NCI-H82 treated with DMSO at 0.1 percent for 48 hours (cell line): ENCODE measurements around the gene ERICH2.
"Not testable (repeated sequence)": the region's sequence is repeated elsewhere in the genome, so short reads cannot be mapped to it uniquely, and the experiment has no call there.

Source experiments
- DNase-seq: peaks from one replicate; lab custom pipeline; 2025; ENCODE audit not compliant: unreplicated experiment; lab: John Stamatoyannopoulos, UW

The ERICH2 gene, protein sequence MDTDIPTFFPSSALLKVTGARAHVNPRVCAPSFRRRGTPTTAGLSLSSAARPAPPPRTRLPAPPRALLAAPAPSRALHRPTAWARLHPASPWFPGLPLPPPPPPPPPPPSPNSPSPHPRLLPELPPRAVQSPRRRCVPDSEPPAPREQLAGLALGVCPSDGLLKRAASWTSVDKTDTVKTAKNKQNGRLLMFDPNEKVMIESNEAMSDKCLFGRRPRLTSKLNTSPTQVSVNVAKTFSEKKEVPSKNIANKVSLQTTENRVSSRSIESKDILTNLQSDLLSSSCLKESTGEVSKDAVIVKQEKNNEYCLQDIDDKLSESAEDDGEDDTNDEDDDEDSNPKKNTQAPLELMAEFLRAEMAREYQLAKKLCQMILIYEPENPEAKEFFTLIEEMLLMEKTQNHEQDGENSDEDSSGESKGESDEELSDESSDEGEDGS

DNA sequence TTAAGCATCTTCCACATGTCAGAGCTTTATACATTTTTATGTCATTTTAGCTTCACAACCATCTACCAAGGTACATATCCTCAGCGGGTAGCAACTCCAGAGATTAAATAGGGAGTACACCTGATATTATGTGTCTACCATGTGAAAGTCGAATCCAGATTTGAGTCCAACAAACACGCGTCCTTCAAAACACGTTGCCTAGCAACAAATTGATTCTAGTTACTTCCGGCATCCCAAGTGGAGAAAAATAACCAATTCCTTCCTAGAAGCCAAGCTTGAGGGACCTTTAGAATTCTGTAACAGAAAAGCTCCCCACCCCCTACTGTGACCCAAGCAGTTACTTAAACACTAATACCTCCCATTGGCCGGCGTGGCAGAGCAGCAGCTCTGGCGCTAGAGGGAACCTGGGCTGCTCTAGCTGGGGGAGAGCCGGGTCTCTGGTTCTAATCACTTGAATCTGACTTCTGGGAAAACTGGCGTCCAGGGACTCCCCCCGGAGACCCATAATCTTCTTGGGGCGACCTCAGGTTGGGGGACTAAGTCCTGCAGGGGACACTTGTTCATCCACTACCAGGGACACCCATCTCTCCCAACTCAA is at the start of gene ERICH2:
Gene ERICH2, plus strand, starts transcription at position 371 of the 598 bp plus-strand sequence. CDS start 304 bp downstream, outside the sequence.
- DNase-seq = peak; percentile 53

DNA sequence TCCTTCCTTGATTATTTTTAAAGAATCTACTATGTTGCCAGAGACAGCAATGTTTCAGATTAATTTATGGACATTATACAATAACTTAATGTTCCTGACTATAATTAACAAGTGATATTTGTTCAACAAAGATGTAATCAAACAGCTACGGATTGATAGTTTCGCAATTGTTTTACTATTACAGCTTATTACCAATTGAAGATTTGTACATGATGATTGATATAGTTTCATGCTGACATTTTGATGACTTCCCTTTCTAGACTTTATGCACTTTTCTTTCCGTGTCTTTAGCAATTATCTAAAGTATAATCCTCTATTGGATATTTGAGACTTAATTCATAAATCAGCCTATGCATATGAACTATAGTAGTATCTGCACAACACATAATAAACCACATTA is 48.5 kb upstream of the ERICH2 start:
- DNase-seq = no peak

DNA sequence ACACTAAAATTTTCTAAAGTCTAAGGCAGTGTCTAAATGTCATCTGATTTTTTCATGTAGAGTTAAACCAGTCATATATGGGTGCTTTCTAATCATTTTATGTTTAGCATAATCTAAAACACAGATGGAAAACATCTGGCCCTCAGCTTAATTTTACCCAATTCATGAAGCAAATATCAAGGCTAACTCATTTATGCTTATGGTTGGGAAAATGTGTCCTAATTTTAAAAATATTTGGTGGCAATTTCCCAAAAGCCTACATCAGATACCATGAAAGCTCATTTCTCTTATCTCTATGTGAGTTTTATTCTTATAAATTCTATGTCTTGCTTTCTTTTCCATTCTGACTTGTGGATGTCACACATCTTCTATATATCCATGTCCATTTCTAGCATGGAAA is 47.9 kb upstream of the ERICH2 start:
- no peak for DNase-seq

DNA sequence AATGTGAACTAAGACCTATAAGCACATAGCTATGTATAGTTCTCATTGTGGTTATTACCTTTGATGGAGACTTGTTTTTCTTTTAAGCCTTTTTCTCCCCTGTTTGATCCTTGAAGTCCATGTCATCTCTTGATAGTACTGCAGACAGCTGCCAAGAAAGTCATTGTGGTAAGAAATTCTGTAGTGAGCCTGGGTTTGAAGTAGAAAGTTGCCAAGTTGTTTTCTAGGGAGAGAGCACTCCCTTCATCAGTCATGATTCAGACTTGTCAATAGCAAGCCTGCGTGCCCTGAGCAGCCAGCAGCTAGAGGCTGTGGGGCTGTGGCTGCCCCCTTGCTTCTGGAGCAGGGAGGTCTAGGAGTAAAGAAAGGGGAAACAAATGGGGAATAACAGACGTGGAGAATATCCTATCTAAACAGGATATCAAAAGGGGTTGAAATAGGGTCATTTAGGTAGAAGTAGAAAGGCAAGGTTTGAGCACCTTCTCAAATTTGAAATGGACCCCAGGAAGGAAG is 46.7 kb upstream of the ERICH2 start:
- no peak for DNase-seq

DNA sequence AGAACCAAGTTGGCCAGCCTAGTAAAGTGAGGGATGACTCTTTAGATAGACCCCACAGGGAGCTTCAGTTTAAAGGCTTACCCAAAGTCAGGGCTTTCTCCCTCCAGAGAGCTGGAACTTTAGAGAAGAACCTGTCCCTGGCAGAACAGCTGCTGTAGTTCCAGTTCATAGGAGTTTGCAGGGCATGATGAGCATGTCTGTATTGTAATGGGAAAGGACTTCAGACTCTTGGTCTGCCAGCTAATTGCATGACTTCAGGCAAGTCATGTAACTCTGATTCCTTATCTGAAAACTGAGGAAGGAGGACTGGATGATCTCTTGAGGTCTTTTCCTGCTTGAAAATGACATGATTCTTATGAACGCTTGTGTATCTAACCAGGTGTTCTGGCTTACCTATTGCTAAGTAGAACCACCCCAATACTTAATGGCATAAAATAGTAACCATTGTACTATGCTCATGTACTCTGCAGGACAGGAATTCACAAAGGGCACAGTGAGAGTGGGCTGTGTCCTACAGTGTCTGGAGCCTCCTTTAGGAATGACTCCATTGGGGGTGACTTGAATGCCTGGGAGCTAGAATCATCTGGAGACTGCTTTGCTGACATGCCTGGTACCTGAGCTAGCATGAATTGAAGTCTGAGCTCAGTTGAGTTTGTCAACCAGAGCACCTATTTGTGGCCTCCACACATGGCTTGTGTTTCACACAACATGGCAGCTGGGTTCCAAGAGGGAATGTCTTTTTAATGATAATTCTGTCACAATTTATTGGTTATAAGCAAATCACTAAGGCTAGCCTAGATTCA is 36.2 kb upstream of the ERICH2 start:
- no peak for DNase-seq

DNA sequence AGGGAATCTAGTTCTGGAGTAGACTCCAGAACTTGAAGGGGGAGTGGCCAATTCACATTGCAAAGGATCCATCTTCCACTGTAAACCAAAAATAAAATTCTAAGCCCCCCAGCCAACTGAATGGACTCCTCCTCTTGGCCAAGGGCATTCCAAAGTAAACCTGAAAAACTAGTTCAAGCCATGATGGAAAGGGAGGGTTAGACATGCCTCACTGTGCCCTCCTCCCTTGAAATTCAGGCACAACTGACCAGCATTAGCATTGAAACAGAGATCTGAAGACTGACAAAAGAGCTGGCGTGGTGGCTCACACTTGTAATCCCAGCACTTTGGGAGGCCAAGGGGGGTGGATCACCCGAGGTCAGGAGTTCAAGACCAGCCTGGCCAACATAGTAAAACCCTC is 35.6 kb upstream of the ERICH2 start:
- not testable (repeated sequence) for DNase-seq

DNA sequence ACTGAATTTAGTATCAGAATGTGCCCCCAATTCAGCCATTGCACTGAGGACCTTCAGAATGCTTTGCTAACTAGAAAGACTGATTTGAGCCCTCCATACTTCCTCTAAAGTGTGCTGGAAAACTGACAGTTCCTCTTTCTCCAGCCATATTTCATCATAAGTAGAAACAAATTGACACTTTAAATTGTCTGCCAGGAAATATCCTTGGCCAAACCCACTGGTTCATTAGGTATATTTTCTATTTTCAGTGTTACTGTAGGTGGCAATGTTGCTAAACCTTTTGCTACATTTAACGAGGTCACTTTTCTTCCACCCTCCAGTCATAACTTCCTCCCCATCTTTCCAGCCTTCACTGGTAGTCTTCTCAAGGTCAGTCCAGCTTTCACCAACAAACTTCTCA is 33.5 kb upstream of the ERICH2 start:
- DNase-seq = no peak

DNA sequence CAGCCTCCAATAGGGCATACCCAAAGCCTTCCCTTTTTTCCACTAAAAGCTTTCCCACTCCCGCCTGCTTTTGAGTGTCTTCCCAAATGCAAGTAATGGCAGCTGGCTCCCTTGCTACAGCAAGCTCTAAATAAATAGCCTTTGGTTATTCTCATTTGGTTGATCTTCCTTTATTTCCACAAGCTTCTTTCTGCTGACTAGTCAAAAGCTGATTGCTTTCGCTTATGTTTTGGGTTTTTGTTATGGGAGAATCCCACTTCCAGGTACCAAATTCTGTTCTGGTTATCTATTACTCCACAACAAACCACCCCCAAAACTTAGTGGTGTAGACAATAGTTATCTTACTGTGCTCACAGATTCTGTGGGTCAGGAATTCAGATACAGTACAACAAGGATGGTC is 32.8 kb upstream of the ERICH2 start:
- DNase-seq = no peak

DNA sequence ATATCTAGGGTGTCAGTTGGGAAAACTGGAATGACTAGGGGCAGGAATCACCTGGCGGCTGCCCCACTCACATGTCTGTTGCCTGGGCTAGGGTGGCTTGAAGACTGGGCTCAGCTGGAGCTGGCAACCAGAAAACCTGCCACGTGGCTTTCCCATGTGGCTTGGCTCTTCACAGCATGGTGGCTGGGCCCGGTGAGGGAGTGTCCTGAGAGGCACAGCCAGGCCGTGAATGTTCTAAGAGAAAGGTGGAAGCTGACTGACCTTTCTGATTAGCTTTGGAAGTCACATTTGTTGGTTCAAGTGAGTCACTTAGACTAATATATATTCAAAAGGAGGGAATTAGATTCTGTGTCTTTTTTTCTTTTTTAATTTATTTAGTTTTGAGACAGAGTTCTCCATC is 32.4 kb upstream of the ERICH2 start:
- no peak for DNase-seq

DNA sequence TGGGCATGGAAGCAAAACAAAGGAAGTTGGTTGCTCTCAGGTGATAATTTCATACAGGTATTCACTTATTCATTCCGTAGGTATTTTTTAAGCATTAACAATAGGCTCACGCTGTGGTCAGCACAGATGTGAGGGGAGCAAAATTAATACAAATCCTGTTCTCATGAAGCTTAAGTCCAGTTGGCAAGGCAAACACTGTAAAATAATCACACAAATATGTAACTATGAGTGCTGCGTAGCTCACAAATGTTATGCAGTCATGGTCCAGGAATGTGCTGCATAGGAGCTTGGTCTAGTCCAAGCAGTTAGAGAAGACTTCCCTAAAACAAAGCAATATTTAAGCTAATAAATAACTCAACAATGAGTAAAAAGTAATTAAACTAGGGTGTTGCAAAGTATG is 31.1 kb upstream of the ERICH2 start:
- DNase-seq = no peak

DNA sequence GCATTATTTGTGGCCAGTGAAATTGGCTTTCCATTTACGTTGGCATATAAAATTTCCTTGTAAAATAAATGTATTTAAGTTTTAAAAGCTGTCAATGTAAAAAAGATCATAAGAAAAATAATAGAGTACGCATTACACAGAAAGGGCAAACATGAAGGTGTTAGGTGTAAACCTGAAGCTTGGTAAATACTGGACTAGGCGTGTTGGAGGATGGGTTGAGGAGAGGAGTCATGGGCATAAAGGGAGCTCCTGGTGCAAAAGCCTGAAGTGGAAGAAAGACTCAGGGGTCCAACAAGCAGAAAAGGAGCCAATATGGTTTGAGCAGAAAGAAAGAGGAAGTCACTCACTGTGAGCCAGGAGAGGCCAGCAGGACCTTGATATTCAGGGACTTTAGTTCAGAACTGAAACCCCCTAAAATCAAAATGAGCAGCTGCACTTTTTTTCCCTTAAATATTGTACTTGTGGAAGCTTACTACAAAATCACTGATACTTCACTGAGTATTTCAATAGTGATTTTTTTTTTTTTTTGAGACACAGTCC is 30.6 kb upstream of the ERICH2 start:
- no peak for DNase-seq

DNA sequence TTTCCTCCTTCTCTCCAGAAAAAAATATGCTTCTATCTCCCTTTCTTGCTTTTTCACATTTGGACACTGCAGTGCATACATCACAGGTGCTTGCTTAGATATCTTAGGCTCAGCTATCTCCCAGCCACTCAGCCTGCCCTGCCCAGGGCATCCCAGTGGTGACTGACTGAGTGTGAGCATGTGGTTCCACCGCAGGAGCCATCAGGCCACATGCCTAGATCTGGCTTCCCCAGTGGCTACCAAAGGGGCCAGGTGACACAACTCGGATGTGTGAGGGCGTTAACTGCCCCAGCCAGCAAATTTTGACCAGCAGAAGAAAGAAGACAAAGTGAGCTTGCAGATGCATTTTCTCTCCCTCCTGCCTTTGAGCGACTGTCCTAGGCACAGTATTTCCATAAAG is 29.5 kb upstream of the ERICH2 start:
- no peak for DNase-seq

DNA sequence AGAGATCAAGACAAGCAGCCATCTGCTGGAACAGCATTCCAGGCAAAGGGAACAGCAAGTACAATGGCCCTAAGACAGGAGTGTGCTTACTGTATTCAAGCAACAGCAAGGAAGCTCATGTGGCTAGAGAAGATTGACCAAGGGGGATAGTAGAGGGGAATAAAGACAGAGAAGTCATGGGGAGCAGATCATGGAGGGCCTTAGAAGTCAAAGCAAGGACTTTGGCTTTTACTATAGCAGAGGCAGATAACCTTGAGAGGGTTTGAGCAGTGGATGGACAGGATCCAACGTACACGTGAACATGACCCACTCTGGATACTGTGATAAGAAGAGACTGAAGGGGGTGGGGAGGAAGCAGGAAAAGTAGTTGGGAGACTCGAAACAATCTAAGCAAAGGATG is 28.2 kb upstream of the ERICH2 start:
- DNase-seq = no peak

DNA sequence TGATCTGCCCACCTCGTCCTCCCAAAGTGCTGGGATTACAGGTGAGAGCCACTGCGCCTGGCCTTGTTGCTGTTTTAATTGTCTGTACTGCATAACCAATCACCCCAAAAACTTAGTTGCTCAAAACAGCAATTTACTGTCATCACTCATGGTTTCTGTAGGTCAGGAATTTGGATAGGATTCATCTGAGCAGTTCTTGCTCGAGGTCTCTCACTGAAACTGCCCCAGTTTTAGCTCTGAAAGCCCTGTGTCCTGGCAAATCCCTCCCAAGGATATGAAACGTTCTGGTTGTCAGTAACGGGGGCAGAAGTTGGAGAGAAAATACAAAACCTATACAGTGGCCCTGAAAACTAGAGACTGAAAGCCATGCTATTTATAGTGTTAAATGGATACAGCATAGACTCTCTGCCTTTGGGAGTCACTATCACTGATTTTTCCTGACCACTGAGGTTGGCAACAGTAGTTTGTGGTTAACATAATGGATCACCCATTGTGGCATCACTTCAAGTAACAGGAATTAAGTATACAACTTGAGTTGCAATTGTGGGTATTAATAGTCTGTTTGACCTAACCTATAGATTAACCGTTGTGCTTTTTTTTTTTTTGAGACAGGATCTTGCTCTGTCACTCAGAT is 27.2 kb upstream of the ERICH2 start:
- DNase-seq = no peak

DNA sequence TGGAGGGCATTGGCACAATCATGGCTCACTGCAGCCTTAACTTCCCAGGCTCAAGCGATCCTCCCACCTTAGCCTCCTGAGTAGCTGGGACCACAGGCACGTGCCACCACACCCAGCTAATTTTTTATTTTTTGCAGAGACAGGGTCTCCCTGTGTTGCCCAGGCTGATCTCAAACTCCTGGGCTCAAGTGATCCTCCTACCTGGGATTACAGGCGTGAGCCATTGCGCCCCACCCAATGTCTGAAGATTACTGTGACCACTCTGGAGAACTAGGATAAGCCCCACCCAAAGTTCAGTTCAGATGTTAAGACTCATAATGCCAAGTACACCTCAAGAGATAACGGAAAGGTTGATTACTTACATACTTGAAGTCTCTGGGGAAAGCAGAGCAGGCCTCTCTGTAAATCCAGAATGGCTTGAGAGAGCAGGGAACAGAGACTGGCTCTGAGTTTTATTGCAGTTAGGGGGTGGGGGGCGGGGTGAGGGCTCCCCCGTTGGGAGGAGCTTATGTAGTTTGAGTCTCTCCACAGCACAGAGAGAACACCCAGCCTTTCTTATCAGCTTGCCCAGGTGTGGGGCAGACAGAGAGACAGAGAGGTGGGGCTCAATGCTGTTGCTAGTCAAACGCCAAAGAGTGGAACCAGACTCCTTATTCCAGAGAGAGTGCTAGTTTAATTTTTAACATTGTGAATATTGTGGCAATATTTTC is 26.5 kb upstream of the ERICH2 start:
- DNase-seq = no peak

DNA sequence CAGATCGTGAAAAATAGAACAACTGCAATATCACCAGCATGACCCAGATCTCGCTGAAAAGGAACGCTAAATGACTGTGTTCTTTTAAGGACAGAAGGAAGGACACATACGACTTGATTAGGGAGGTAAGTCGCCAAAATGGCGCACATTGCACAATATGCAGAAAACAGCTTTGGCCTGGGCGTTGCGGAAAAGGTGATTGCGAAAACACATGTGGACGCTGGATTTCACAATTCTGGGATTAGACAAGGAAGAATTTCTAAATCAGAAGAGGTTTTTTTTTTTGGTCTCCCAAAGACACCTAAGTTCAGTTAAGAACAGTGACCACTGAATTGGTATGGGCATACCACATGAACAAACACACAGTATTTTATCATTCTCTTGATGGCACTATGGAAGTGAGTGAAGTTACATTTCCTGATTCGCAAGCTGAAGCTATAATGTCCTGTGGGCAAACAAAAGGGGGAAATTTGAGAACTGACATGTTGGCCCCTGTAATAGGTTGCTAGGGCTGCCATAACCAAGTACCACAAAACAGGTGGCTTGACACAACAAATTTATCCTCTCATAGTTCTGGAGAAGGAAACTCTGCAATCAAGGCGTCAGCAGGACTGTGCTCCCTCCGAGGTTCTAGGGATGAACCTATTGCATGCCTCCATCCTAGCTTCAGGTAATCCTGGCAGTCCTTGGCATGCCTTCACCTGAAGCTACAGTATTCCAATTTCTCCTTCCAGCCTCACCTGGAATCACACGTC is 25.8 kb upstream of the ERICH2 start:
- DNase-seq = no peak

DNA sequence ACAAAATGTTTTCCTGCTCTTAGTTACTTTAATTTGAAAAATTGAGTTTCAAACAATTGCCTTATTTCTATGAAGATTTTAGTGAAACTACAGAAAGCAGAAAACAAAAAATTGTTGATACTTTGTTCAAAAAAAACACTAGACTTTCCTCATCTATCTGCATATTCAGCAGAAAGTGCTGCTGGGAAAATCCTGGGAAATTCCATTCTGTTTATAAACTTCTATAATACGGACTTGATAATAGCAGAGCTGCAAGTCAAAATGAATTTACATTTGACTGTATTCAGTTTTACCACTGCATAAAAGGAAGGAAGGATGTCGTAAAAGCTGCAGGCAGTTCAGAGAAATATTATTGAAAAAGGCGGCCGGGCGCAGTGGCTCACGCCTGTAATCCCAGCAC is 24.9 kb upstream of the ERICH2 start:
- no peak for DNase-seq

DNA sequence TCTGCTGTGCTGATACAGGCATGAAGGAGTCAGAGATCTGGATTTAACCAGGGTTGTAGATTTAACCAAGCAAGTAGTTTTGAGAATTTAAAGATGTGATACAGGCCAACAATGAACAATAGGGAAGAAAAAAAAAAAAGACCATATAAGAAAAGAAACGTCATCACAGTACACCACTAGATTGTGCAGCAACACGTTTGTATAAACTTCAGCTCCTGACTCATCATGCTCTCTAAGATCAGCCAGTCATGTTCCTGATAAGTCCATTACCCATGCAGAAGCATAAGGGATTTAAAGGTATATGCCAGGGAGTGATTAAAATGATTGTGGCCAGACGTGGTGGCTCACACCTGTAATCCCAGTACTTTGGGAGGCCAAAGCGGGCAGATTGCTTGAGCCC is 22.3 kb upstream of the ERICH2 start:
- no peak for DNase-seq

DNA sequence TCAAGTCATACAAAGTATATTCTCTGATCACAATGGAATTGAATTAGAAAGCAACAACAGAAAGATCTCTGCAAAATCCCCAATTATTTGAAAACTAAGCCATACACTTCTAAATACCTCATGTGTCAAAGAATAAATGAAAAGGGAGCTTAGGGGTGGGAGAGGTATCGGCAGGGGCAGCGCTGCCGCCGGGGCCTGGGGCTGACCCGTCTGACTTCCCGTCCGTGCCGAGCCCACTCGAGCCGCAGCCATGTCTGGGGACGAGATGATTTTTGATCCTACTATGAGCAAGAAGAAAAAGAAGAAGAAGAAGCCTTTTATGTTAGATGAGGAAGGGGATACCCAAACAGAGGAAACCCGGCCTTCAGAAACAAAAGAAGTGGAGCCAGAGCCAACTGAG is 18.6 kb upstream of the ERICH2 start:
- not testable (repeated sequence) for DNase-seq

DNA sequence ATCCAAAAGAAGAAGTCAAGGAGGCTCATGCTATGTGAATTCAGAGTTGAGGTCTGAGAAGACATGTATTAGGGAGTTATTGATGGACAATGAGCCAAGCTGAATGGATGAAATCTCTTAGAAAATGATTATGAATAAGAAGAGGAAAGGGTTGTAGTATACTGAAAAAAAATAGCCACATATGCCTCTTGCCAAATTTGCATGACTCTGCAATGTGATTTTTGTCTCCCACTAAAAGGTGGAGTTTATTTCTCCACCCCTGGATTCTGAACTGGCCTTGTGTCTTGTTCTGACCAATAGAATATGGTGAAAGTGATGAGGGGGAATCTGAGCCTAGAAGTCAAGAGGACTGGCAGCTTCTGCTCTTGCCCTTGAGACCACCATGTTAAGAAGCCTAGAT is 8.6 kb upstream of the ERICH2 start:
- no peak for DNase-seq
